NCI-H1048 (cell line): Measurements from ENCODE around the gene RCSD1.

Source experiments
- DNase-seq: peaks from one replicate; lab custom pipeline; 2025; lab: John Stamatoyannopoulos, UW

The RCSD1 gene

DNA sequence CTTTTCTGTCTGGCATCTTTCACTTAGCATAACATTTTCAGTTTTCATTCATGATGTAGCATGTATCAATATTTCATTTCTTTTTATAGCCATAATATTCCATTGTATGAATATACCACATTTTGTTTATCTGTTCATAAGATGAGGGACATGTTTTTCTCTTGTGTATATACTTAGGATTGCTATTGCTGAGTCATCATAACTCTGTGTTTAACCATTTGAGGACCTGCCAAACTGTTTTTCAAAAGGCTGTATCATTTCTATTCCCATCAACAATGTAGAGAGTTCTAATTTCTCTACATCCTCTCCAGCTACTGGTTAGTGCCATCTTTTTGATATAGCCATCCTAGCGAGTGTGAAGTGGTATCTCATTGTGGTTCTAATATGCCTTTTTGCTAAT, 118.0 kb downstream of the RCSD1 start:
- no peak for DNase-seq

DNA sequence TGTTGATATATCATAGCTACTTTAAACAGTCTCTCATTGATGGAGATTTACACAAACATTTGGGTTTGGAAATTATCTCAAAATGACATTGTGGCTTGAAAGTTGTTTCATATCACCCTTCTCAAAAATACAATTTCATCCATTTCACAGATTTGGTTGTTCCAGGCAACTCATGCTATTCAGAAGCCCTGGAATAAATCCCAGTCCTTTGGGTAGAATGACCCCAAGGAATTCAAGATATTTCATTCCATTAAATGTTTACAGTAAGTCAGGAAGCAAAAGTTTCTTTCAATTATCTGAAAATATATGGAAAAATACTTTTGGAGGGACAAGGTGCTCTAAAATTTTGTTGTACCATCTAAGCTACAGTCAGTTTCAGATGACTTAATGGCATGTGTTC, 118.9 kb downstream of the RCSD1 start:
- no peak for DNase-seq

DNA sequence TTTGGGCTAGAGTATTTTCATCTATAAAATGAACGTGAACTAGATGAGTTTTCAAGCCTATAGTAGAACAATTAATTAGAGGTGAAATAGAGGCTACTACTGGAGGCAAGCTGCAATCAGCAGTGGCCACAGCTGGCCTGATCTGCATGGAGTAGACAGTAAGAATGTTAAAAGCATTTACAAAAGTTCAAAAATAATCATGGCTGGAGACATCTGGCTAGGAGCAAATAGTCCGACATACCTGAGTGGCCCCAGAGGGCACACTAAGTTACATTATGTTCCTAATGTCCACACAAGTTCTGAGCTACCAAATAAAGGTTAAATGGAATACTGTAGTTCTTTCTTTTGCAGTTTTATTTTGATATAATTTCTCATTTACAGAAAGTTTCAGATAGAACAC, 119.7 kb downstream of the RCSD1 start:
- no peak for DNase-seq

DNA sequence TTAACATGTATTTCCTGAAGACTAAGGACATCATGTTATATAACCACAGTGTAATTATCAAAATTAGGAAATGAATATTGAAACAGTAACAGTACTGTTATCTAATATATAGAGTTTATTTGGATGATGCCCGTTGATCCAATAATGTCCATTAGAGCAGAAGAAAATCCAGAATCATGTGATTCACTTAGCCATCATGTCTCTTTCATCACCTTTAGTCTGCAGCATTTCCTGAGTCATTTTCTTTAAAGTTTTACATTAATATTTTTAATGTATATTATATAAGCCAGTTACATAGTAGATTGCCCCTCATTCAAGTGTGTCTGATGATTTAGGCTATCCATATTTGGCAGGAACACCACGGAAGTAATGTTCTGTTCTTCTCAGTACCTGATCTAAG, 120.6 kb downstream of the RCSD1 start:
- DNase-seq = no peak

DNA sequence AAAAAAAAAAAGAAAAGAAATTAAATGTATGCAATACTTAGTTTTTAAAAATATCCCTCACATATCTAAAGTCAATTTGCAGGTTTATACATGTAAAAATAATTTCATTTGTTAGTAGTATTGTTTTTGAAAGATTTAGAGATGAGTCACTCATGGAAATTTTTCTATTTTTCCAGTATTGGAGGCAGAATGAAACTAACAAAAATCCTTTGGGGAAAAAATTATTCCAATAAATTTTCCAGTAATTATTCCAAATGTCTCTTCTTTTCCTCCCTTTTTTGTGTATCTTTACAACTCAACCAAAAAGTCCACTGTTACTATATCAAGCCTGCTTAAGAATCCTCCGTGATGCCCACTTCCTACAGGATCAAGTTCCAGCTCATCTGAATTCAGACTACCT, 121.6 kb downstream of the RCSD1 start:
- no peak for DNase-seq

DNA sequence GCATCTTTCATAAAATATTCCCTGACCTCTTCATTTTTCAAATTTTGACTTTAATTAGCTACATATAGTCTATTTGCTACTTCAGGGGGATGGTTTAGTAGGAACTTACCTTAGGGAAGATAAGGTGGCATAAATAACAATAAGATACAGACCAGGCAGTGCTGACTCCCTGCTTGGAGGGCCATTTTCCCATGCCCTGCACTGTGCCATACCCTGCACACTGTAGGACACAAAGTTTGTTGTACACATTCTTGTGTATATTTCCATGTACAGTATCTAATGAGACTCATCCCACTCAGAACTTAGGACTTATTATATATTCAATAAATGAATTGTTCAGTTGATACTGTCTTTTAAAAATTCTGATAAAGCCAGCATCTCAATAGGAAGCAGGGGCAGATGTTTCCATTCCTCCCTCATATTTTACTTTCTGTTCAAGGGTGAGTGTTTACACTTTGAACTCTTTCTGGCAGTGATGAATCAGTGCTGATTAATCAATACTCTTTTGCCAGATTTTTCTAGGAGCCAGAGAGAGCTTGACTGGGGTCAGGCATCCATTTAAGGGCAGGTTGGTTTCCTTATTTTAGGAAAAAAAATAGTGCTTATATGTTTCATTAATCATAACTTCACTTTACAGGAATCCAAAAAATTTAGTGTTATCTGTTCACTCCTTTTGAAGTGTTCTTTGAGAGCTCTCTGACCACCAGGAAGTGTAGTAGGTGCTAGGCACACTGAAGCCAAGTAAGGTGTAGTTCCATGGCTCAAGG, 122.4 kb downstream of the RCSD1 start:
- no peak for DNase-seq

DNA sequence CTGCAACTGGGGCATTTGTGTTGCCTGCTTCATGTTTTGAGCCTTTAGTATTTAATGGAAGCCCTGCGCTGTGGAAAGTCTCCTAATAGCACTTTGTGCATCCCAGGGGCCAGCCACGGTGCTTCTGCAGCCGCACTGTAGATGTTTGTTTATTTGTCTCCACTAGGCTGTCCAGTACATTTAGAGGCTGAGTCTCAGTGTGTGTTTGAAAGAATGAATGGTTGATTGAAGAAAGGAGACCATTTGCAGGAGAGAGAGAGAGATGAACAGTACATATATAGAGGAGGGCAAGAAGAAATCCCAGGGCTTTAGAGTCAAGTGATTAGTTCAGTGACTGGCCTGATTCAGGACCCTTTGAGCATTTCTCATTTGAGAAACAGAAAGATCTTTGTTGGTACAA, 125.6 kb downstream of the RCSD1 start:
- DNase-seq = no peak
